Measurements from ENCODE around the gene GADD45B. TPM values are rescaled to one million over a fixed set of nuclear protein-coding genes. Genes with fewer than 3 reads are reported as not detected.

Gene GADD45B
- total and polyA plus RNA-seq, 2 of the 4 experiments (the other 2 are of a cell fraction), result 30.1 to 106 TPM

GRCh38 chr19:2494447-2495129, 18.7 kb downstream of the GADD45B start (continued):
- 0 out of 2 replicates have a peak, but pooled peaks have one; percentile 13 for TF ChIP-seq MXI1 (IDR thresholded peaks at IDR 0.05; ENCODE audit: borderline replicate concordance, low read depth, low read length)

- H3K27ac ChIP-seq (ENCODE audit: insufficient read depth, low read length), result peak overlapping the region; percentile 28; the same call in 1 of the 2 replicates
- H2AK5ac ChIP-seq (ENCODE audit: low read depth, low read length), result peak overlapping the region; percentile 89; the same call in 1 of the 2 replicates
- in situ Hi-C loops (cut with MboI; ENCODE audit: low sequenced_read_pairs), result no loop called here
- H2BK20ac ChIP-seq (ENCODE audit: low read depth, low read length), result peak overlapping the region; percentile 42
- H4K20me1 ChIP-seq (ENCODE audit: insufficient read depth, low read length), result peaks cover 3% of the 10 kb centered on the region; the same call in 1 of the 2 replicates
- peak overlapping the region; percentile 96 for H3K4ac ChIP-seq (ENCODE audit: low read depth, low read length)
- H3K79me1 ChIP-seq (ENCODE audit: low read depth in 1 of 2, low read length in 2 of 2), result peaks cover 0 to 21% of the 10 kb centered on the region in 2 experiments; a peak in 2 of 4 replicates
- H3K14ac ChIP-seq (replicated peaks; ENCODE audit: low read depth, low read length), result peak overlapping the region; percentile 90
- peaks cover 14% of the 10 kb centered on the region for H3K9me1 ChIP-seq (ENCODE audit: insufficient read depth, low read length)
- dilution Hi-C loops (cut with HindIII; ENCODE audit: low sequenced_read_pairs, unreplicated experiment), result no loop called here
- peak overlapping the region; percentile 51; the same call in 1 of the 2 replicates for H3K9ac ChIP-seq (ENCODE audit: low read depth, low read length)
- WGBS, 2 experiments (ENCODE audit: extremely low coverage in 2 of 2, insufficient read length in 1 of 2), result 10% methylated on average over 13 of the region's 26 CpGs; no CpG with 5 or more reads in 1 of the 2 experiments
- H4K91ac ChIP-seq (ENCODE audit: insufficient read depth, low read depth, low read length), result peak overlapping the region; percentile 62
- H3K18ac ChIP-seq (ENCODE audit: low read depth, low read length), result peak overlapping the region; percentile 48
- H3K4me2 ChIP-seq (ENCODE audit: low read depth, low read length), result peak overlapping the region; percentile 91
- H2AK9ac ChIP-seq (replicated peaks; ENCODE audit: low read depth, low read length, poor library complexity), result peak overlapping the region; percentile 86
- H3K27me3 ChIP-seq (ENCODE audit: control insufficient read depth, insufficient read depth, low read length), result no peaks in the 10 kb centered on the region
- H3K36me3 ChIP-seq (ENCODE audit: control insufficient read depth, insufficient read depth, low read length), result no peaks in the 10 kb centered on the region
- H4K8ac ChIP-seq (ENCODE audit: low read depth in 2 of 2, low read length in 2 of 2), result peak overlapping the region; percentile 70 to 84; a peak in 3 of 4 replicates
- H3K23ac ChIP-seq (ENCODE audit: low read depth, low read length), result peak overlapping the region; percentile 98
- H4K5ac ChIP-seq (ENCODE audit: low read depth, low read length), result peak overlapping the region; percentile 17
- peak overlapping the region; percentile 65; the same call in 2 of the 3 replicates for H2BK15ac ChIP-seq (ENCODE audit: low read depth, low read length)
- peak overlapping the region; percentile 54 for H3K4me3 ChIP-seq (ENCODE audit: insufficient read depth, low read depth, low read length)
- POLR2A ChIA-PET (ENCODE audit: unreplicated experiment), result no interaction called here
- DNase-seq (peak; percentile 40), ATAC-seq (ENCODE audit: low read depth) (peak; percentile 42)
- peak overlapping the region; percentile 94 for H2AFZ ChIP-seq (replicated peaks; ENCODE audit: low read length, poor library complexity)
- peaks cover 20% of the 10 kb centered on the region for H3K4me1 ChIP-seq (ENCODE audit: control insufficient read depth, insufficient read depth, low read length)
- no TSS peak for BruUV-seq (replicated peaks)
- no peaks in the 10 kb centered on the region for H3K9me3 ChIP-seq (ENCODE audit: control insufficient read depth, insufficient read depth, low read length)
- H3K56ac ChIP-seq (ENCODE audit: extremely low read depth, insufficient read depth, low read length), result peak overlapping the region; percentile 50; the same call in 1 of the 2 replicates
- peak overlapping the region; percentile 50 for H2BK5ac ChIP-seq (ENCODE audit: low read depth, low read length, poor library complexity, severe bottlenecking)
- intact Hi-C loops (cut with micrococcal nuclease), result no loop called here
- CTCF ChIA-PET, result no interaction called here
- peak overlapping the region; percentile 78 for H2BK120ac ChIP-seq (ENCODE audit: low read depth, low read length)
- TF ChIP-seq RAD21 (IDR thresholded peaks at IDR 0.05; ENCODE audit: low read length) (no peak), SMC3 (IDR thresholded peaks at IDR 0.05; ENCODE audit: low read depth, low read length) (no peak; the same call in 1 of the 2 replicates), FOS (IDR thresholded peaks at IDR 0.05; ENCODE audit: low read depth, low read length) (no peak), RFX5 (IDR thresholded peaks at IDR 0.05; ENCODE audit: low read depth, low read length) (no peak), RCOR1 (IDR thresholded peaks at IDR 0.05; ENCODE audit: insufficient replicate concordance, low read length) (no peak), MXI1 (IDR thresholded peaks at IDR 0.05; ENCODE audit: borderline replicate concordance, low read depth, low read length) (no peak), MAFK (IDR thresholded peaks at IDR 0.05; ENCODE audit: low read depth, low read length) (no peak), CEBPB (IDR thresholded peaks at IDR 0.05; ENCODE audit: low read depth, low read length) (no peak), POLR2A (IDR thresholded peaks at IDR 0.05; ENCODE audit: low read depth, low read length) (0 out of 2 replicates have a peak, but pooled peaks have one; percentile 47), NFE2L2 (IDR thresholded peaks at IDR 0.05; ENCODE audit: low read depth, low read length) (no peak), CHD1 (IDR thresholded peaks at IDR 0.05; ENCODE audit: low read depth, low read length) (no peak)
- TF ChIP-seq, protein P1, sequence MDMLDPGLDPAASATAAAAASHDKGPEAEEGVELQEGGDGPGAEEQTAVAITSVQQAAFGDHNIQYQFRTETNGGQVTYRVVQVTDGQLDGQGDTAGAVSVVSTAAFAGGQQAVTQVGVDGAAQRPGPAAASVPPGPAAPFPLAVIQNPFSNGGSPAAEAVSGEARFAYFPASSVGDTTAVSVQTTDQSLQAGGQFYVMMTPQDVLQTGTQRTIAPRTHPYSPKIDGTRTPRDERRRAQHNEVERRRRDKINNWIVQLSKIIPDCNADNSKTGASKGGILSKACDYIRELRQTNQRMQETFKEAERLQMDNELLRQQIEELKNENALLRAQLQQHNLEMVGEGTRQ (IDR thresholded peaks at IDR 0.05; ENCODE audit: low read depth, low read length), result no peak
- TF ChIP-seq, protein P2, sequence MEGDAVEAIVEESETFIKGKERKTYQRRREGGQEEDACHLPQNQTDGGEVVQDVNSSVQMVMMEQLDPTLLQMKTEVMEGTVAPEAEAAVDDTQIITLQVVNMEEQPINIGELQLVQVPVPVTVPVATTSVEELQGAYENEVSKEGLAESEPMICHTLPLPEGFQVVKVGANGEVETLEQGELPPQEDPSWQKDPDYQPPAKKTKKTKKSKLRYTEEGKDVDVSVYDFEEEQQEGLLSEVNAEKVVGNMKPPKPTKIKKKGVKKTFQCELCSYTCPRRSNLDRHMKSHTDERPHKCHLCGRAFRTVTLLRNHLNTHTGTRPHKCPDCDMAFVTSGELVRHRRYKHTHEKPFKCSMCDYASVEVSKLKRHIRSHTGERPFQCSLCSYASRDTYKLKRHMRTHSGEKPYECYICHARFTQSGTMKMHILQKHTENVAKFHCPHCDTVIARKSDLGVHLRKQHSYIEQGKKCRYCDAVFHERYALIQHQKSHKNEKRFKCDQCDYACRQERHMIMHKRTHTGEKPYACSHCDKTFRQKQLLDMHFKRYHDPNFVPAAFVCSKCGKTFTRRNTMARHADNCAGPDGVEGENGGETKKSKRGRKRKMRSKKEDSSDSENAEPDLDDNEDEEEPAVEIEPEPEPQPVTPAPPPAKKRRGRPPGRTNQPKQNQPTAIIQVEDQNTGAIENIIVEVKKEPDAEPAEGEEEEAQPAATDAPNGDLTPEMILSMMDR (conservative IDR thresholded peaks at IDR 0.05; ENCODE audit: low read depth, low read length), result no peak
Measured at GRCh38 chr19:2495130-2495641, 19.3 kb downstream of the GADD45B start.

All from IMR-90 (cell line).